ENCODE data around the gene SH3BP5L. TPM values are rescaled to one million over a fixed set of nuclear protein-coding genes. Genes with fewer than 3 reads are reported as not detected.
"Not testable (repeated sequence)": the region's sequence is repeated elsewhere in the genome, so short reads cannot be mapped to it uniquely, and the experiment has no call there.

SH3BP5L gene
- polyA plus RNA-seq, 3 donors = 6.8 to 16.1 (median 12.4) TPM

DNA sequence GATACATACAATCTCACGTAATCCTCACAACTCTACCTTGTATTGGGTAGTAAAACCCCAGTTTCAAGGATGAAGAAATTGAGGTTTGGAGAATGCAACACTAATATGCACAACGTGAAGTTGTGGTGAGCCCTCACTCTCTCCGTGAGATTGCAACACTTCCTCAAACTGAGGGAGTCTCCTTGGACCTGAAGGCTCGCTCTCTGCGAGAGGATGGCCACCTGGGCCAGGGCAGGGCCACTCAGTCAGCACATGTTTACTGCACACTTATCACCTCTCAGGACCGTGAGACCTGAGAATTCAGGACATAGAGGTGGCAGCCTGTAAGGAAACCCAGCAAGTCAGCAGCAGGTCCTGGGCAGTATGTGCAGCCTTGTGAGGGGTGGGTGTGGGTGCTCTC, 8.7 kb downstream of the SH3BP5L start:
- WGBS, 3 donors = 50 to 53% (median 52%) methylated on average over 6 of the region's 6 CpGs
- H3K27ac ChIP-seq (ENCODE audit: low read depth, low read length) = no peak overlapping the region

- WGBS, 3 donors = 86 to 88% (median 86%) methylated on average over 13 of the region's 13 CpGs
- H3K27ac ChIP-seq (ENCODE audit: low read depth, low read length) = no peak overlapping the region
These were observed 9.5 kb downstream of the SH3BP5L start for GRCh38 chr1:248816042-248816851.

- no peak overlapping the region for H3K27ac ChIP-seq (ENCODE audit: low read depth, low read length)
- WGBS, 3 donors = 90 to 92% (median 92%) methylated on average over 10 of the region's 10 CpGs
These were observed 10.2 kb downstream of the SH3BP5L start for GRCh38 chr1:248815407-248816034.

- H3K27ac ChIP-seq (ENCODE audit: low read depth, low read length) = no peak overlapping the region
- WGBS, 3 donors = 89 to 96% (median 91%) methylated on average over 16 of the region's 16 CpGs
These were observed 11.4 kb downstream of the SH3BP5L start for GRCh38 chr1:248814351-248814750.

- WGBS, 3 donors = 94 to 96% (median 95%) methylated on average over 8 of the region's 8 CpGs
- no peak overlapping the region for H3K27ac ChIP-seq (ENCODE audit: low read depth, low read length)
These were observed 12.2 kb downstream of the SH3BP5L start for GRCh38 chr1:248813546-248813945.

- 93 to 97% (median 96%) methylated on average over 23 of the region's 23 CpGs for WGBS, 3 donors
- H3K27ac ChIP-seq (ENCODE audit: low read depth, low read length) = no peak overlapping the region
These were observed 12.8 kb downstream of the SH3BP5L start for GRCh38 chr1:248812736-248813425.

DNA sequence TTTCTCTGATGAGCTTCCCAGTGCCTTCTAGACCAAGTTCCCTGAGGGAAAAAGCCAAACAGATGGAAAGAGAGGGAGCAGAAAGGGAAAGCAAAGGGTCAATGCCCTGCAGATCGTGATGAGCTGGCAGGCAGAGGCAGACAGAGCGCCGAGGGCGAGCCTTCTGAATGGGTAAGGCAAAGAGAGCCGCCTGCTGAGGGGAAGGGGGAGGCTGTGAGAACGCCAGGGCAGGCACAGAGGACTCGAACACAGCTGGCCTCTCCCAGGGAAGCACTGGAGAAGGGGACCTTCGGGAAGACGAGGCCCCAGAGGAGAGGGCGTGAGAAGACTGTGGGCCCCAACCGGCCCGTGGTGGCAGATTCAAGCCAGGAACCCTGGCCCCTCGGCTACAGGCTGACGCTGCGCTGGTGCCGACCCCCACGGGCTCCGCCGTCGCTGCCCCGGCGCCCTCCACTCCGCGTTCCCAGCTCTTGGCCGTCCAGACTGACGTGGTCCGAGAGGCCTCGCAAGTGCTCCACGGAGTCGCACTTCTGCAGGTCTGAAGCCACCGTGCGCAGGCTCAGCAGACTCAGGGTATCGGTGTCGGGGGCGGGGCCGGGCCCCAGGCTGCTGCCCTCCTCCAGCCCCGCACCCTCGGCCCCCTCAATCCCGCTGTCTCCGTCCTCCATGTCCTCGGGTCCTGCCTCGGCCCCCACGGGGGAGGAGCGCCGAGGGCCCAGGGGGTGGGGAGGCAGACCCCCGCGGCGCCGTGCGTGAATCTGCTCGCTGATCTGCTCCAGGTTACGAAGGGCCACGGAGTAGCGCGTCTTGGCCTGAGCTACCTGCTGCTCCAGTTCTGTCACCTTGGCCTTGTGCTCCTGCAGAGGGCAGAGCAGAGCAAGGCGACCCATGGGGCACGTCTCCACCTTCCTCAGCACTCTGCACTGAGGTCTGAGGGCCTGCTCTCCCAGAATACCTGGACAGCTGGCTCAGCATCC, 13.9 kb downstream of the SH3BP5L start:
- 85 to 91% (median 91%) methylated on average over 47 to 57 of the region's 57 CpGs for WGBS, 3 donors
- H3K27ac ChIP-seq (ENCODE audit: low read depth, low read length) = no peak overlapping the region

- H3K27ac ChIP-seq (ENCODE audit: low read depth, low read length) = no peak overlapping the region
- 46 to 65% (median 53%) methylated on average over 12 of the region's 12 CpGs for WGBS, 3 donors
These were observed 14.8 kb downstream of the SH3BP5L start for GRCh38 chr1:248810727-248811513.

- H3K27ac ChIP-seq (ENCODE audit: low read depth, low read length) = no peak overlapping the region
These were observed 15.6 kb downstream of the SH3BP5L start for GRCh38 chr1:248810000-248810726.

DNA sequence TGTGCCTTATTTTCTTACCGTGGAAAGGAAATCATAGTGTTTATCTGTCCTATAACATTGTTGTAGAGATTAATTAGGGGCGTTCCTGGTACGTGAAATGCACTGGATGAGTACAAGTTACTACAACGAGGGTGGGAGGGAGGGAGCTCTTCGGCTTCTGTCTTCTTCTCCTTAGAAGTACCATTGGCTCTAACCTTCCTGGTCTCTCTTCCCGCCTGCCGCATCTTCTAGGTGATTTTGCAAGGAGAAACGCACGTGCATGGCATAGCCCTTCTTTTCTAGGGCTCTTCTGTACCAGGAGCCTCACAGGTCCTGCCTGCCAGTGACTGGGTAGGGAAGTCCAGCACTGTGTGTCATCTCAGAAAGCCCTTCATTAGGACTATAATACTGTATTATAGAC, 16.8 kb downstream of the SH3BP5L start:
- WGBS, 3 donors = 77 to 80% (median 79%) methylated on average over 9 of the region's 9 CpGs
- H3K27ac ChIP-seq (ENCODE audit: low read depth, low read length) = no peak overlapping the region

More at GRCh38 chr1:248810000-248810726, 15.6 kb downstream of the SH3BP5L start:
- WGBS, 3 donors = 70 to 76% (median 70%) methylated on average over 10 of the region's 10 CpGs

GRCh38 chr1:248807067-248807737, 18.5 kb downstream of the SH3BP5L start:
- WGBS, 3 donors = 39 to 41% (median 40%) methylated on average over 15 of the region's 15 CpGs

DNA sequence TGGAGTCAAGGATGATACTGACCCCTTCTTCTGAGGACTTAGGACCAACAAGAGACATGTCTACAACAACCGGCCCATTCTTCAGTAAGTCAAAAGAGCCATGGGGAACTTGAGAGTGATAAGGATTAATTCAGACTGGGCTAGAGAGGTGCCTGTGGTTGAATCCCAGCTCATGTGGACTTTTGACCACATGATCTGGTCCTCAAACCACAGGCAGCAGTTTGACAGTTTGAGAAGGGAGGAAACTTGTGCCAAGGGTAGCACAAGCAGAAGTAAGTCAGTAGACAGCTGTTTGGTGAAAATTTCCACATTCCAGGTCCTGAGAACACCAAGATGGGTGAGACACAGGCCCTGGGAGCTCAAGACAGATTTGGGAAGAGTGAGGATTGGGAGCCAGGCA, 19.8 kb downstream of the SH3BP5L start:
- WGBS, 3 donors = 51 to 100% (median 74%) methylated on average over 1 of the region's 1 CpG
- H3K27ac ChIP-seq (ENCODE audit: low read depth, low read length) = no peak overlapping the region

More at GRCh38 chr1:248807067-248807737, 18.5 kb downstream of the SH3BP5L start:
- no peak overlapping the region for H3K27ac ChIP-seq (ENCODE audit: low read depth, low read length)

DNA sequence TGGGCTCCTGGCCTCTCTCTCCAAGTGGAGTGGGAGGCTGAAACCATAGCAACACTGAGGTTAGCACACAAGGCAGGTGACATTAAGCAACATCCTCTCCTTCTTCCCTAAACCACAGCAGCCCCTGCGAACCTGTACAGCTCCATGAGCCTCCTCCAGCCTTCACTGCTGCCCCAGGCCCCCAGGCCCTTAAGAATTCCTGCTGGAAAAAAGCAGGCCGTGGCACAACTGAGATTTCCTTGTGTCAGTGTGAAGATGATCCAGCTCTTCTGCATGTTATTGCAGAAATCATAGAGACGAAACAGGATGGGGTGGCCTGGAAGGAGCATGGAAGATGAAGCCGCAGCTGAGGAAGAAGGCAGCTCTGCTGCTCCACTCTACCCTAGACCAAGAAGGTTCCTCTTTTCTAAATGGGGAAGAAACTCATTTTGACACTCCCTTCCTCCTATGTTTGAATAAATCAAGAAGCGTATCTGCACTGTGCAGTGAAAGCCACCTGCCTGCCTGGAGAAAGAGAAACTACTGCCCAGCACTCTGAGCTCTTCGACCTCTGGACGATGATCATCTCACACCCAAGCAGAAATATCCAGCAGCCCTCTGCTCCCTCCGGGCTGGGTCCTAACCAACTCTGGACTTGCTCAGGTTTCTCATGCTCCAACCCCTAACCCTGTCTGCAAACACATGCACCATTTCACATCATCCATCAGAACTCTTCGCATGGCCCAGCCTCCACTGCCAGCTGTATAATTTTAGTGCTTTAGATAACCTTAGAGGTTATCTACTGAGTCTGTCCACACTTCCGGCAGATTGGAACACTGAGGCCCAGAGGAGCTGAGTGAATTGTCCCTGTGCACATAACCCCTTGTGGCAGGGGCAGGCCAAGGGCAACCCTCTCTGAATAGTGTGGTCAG, 20.7 kb downstream of the SH3BP5L start:
- no peak overlapping the region for H3K27ac ChIP-seq (ENCODE audit: low read depth, low read length)
- WGBS, 3 donors = 45 to 55% (median 52%) methylated on average over 10 of the region's 10 CpGs

- 74 to 87% (median 81%) methylated on average over 15 of the region's 15 CpGs for WGBS, 3 donors
These were observed 22.2 kb downstream of the SH3BP5L start for GRCh38 chr1:248803501-248803900.

DNA sequence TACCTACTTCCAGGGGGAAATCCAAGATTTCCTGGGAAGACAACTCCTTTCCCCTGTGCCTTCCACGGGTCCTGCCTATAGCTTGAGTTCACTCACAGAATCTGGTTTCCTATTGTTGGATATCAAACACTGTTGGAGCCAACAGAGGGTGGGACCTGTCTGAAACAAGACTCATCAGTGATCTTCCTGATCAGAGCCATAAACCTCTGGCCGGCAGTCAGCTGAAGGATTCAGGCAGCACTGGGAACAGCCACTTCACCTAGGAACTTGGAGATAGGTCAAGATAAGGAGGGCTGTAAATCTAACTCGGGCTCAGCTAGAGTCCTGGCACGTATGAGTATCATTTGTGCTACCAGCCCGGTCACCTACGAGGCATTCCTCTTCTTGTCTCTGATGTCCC, 23.3 kb downstream of the SH3BP5L start:
- H3K27ac ChIP-seq (ENCODE audit: low read depth, low read length) = no peak overlapping the region
- 86 to 95% (median 86%) methylated on average over 6 of the region's 6 CpGs for WGBS, 3 donors

More at GRCh38 chr1:248803501-248803900, 22.2 kb downstream of the SH3BP5L start:
- H3K27ac ChIP-seq (ENCODE audit: low read depth, low read length) = not testable (repeated sequence)
